GM18858 (cell line): ENCODE measurements around the gene RWDD4.
"Not testable (repeated sequence)": the region's sequence is repeated elsewhere in the genome, so short reads cannot be mapped to it uniquely, and the experiment has no call there.

Experiments used
- ATAC-seq: cut with Tn5 transposase; IDR thresholded peaks from one replicate; pipeline ENCODE4 v1.9.1; 2021; ENCODE audit not compliant: unreplicated experiment

The RWDD4 gene

DNA sequence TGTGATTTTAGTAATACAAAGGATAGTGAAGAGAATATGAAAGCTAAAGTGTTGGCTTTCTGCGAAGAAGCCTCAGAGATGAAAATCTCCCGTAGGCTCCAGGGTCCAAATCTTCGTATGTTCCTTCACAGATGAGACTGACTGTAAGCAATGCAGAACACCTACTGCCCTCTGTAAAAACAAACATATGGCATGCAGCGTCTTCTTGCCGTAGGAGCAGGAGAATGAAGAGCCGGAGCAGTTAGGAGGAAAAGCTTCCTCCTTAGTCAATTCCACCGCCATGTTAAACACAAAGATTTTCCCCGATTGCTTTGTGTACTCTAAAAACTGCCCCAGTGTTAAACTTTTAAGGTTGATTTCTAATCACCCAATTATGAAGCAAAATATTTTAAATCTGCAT lies 22.5 kb downstream of the RWDD4 start:
- ATAC-seq, result no peak

DNA sequence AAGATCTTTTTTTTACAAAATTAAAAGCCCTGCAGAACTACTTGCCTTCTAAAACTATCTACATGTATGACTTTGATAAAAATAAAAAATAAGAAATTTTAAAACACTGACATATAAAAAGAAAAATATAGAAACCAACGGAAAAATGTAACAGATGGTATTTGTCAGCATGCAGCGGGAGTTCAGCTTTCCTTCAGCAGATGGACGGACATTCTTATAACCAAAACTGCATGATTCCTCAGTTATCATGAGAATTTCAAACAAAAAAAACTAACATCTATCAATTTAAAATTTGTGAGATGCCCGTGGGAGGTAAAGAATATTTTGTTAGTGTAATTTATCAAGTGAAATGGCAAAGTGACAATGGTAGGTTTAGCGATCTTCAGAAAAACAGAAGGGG lies 23.2 kb downstream of the RWDD4 start:
- no peak for ATAC-seq

DNA sequence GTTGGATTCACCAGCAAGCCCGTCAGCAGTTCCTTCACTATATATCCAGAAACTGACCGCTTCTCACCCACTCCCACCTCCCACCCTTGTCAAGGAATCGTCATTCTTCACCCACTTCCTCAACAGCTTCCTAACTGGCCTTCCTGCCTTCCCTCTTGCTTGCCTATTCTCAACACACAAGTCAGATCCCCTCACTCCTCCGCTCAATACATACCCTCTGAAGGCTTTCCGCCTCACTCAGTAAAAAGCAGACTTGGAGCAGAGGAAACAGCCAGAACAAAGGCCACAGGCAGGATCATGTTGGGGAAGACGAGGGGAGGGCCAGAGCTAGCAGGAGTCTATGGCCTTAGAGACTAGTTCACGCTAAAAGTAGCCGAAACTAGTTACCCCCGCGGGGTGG lies 23.7 kb downstream of the RWDD4 start:
- ATAC-seq, result no peak

DNA sequence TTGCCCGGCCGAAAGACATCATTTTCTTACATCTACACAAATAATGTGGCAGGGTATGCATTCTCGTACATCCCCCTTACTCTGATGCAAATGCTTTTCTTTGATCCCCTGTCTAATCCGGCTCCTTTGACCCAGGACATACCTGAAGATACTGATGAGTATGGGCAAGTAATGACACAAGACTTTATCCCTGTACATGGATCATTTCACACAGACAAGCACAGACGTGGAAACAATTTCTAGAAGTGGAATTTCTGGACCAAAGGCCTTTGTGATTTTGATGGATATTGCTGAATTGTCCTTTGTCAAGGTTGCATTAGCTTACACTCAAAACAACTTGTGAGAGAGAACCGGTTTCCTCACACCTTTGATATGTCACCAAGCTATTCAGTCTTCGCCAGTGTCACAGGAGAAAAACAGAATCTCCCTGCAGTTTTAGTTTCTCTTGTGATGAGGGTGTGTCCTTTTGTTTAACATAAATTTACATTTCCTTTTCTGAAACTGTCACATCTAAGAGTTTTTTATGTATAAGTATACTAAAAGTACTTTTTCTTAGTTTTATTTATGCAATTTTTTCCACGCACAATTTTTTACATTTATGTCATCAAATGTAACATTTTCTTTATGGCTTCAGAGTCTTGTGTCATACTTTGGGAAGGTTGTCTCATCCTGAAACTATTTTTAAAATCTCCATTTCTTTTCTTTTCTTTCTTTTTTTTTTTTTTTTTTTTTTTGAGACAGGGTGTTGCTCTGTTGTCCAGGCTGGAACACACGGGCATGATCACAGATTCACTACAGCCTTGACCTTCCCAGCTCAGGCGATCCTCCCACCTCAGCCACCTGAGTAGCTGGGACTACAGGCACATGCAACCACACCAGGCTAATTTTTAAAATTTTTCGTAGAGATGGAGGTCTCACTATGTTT lies 25.2 kb downstream of the RWDD4 start:
- no peak for ATAC-seq

GRCh38 chr4:183632689-183633088 lies 26.3 kb downstream of the RWDD4 start:
- ATAC-seq, result no peak

GRCh38 chr4:183631577-183632198 lies 27.3 kb downstream of the RWDD4 start:
- no peak for ATAC-seq

GRCh38 chr4:183627979-183628588 lies 30.9 kb downstream of the RWDD4 start:
- no peak for ATAC-seq

DNA sequence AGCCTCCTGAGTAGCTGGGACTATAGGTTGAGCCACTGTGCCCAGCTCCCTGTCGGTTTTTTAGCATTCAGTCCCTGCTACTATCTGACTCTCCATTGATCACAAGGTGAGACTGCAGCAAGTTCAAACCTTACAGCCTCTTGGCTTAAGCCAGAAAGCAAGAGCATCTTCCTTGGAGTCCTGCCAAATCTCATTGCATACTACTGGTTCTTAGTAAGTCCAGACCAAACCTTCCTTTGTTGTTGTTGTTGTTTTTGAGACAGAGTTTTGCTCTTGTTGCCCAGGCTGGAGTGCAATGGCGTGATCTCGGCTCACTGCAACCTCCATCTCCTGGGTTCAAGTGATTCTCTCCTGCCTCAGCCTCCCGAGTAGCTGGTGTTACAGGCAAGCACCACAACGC lies 31.7 kb downstream of the RWDD4 start:
- ATAC-seq, result not testable (repeated sequence)

DNA sequence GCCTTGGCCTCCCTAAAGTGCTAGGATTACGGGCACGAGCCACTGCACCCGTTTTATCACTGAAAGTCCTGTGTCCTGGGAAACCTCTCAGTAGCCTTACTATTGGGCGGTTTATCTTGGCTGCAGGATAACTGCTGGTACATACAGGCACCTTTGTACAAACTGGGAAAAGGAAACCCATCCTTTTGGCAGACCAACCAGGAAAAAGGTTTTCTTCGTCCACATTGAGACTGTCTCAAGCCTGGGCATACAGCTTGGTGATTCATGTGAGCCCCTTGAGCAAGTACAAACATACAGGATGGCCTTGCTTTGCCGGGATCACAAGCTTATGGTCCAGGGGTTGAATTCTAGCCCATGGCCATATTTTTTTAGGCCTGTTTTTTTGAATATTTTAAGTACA lies 32.8 kb downstream of the RWDD4 start:
- no peak for ATAC-seq

GRCh38 chr4:183624548-183624947 lies 34.4 kb downstream of the RWDD4 start:
- ATAC-seq, result no peak

- ATAC-seq, result no peak
Measured at GRCh38 chr4:183621875-183622274, 37.1 kb downstream of the RWDD4 start.

DNA sequence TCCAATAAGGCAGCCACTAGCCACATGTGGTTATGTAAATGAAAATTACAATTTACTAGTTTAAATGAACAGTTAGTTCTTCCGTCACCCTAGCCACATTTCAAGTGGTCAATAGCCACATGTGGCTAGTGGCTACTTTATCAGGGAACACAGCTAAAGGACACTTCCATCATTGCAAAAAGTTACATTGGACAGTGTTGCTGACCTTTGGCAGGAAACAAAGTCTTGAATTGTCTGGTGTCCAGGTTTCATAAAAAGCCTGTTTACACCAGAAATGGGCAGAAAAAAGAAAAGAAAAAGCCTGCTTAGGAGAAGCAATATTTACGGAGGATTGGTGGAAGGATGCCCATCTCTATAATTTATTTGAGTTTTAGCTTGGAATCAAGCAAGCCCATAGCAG lies 38.6 kb downstream of the RWDD4 start:
- no peak for ATAC-seq

GRCh38 chr4:183618681-183619080 lies 40.3 kb downstream of the RWDD4 start:
- no peak for ATAC-seq

- ATAC-seq, result no peak
Measured at GRCh38 chr4:183617075-183617474, 41.9 kb downstream of the RWDD4 start.

- ATAC-seq, result no peak
Measured at GRCh38 chr4:183612329-183613250, 46.4 kb downstream of the RWDD4 start.

GRCh38 chr4:183611210-183611830 lies 47.7 kb downstream of the RWDD4 start:
- ATAC-seq, result no peak

DNA sequence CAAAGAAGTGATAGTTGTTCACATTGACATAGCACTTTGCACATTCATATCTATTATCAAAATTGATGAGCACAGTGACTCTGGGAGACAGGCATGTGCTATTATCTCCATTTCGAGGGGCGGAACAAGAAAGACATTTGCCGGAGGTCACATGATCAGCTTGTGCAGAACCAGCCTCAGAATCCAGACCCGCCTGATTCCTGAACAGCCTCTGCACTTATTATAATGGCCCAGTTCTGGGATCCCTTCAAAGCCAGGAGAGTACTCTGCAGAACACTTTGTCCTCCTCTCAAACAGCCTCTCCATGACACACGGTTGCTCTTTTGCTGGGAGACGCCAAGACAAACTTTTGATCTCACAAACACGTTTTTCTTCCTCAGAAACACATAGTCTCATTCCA lies 48.4 kb downstream of the RWDD4 start:
- no peak for ATAC-seq

- ATAC-seq, result no peak
Measured at GRCh38 chr4:183610033-183610432, 49.0 kb downstream of the RWDD4 start.

- no peak for ATAC-seq
Measured at GRCh38 chr4:183609151-183609550, 49.8 kb downstream of the RWDD4 start.

GRCh38 chr4:183607894-183608293 lies 51.1 kb downstream of the RWDD4 start:
- no peak for ATAC-seq
